Measurements from ENCODE around the gene NFYB. TPM values are rescaled to one million over a fixed set of nuclear protein-coding genes. Genes with fewer than 3 reads are reported as not detected.

The NFYB gene
- total RNA-seq, 1 experiment from 2014 or later: 36.9 TPM

DNA sequence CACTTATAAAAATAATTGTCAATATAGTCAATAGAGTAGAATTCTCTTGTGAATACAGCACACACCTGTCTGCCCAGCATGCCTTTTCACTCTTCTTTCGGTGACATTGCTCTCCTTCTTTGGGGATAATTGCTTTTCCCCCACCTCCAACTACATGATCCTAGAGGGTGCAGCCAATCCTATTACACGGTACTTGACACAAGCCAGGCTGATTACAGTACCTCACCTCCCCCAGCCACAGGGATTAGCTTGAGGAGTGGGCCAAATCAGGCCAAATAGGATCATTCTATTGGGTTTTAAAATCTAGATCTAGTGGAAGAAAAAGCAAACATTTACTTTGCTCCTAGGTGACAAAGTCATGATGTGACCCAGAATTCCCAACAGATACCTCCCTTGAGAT lies 16.8 kb upstream of the NFYB start:
- intact Hi-C loops (cut with micrococcal nuclease; ENCODE audit: unreplicated experiment): no loop called here
- H3K27me3 Mint-ChIP-seq (ENCODE audit: insufficient read depth, unreplicated experiment): no peaks in the 10 kb centered on the region
- no TSS peak for BruUV-seq (replicated peaks)
- no peak for TF ChIP-seq CTCF (IDR thresholded peaks at IDR 0.05; ENCODE audit: insufficient read depth in 1 of 2, low read depth in 1 of 2, low read length in 1 of 2, severe bottlenecking in 1 of 2, unreplicated experiment in 1 of 2)
- CTCF ChIA-PET: no interaction called here
- no peak overlapping the region for H3K27ac Mint-ChIP-seq (ENCODE audit: unreplicated experiment)
- no peak for DNase-seq
- Histone ChIP-seq H3K27me3 (replicated peaks; ENCODE audit: control insufficient read depth, insufficient read depth, low read length) (no peaks in the 10 kb centered on the region), H3K4me3 (ENCODE audit: low read depth, low read length) (no peak overlapping the region), H3K9me3 (no peaks in the 10 kb centered on the region), H3K4me1 (no peaks in the 10 kb centered on the region), H3K36me3 (ENCODE audit: control insufficient read depth, insufficient read depth, low read length) (no peaks in the 10 kb centered on the region)
- POLR2A ChIA-PET: no interaction called here
- H3K9me3 Mint-ChIP-seq (ENCODE audit: unreplicated experiment): no peaks in the 10 kb centered on the region
- H3K36me3 Mint-ChIP-seq (ENCODE audit: insufficient read depth, unreplicated experiment): no peaks in the 10 kb centered on the region
- H3K4me1 Mint-ChIP-seq (ENCODE audit: low read depth, unreplicated experiment): no peaks in the 10 kb centered on the region
- no peak overlapping the region for H3K4me3 Mint-ChIP-seq (ENCODE audit: unreplicated experiment)

- ChIA-PET POLR2A (no interaction called here), CTCF (no interaction called here)
- no peaks in the 10 kb centered on the region for H3K9me3 ChIP-seq
- Mint-ChIP-seq H3K4me3 (ENCODE audit: unreplicated experiment) (no peak overlapping the region), H3K27me3 (ENCODE audit: insufficient read depth, unreplicated experiment) (no peaks in the 10 kb centered on the region), H3K36me3 (ENCODE audit: insufficient read depth, unreplicated experiment) (no peaks in the 10 kb centered on the region), H3K27ac (ENCODE audit: unreplicated experiment) (no peak overlapping the region), H3K4me1 (ENCODE audit: low read depth, unreplicated experiment) (no peaks in the 10 kb centered on the region), H3K9me3 (ENCODE audit: unreplicated experiment) (no peaks in the 10 kb centered on the region)
- TF ChIP-seq CTCF (IDR thresholded peaks at IDR 0.05; ENCODE audit: insufficient read depth in 1 of 2, low read depth in 1 of 2, low read length in 1 of 2, severe bottlenecking in 1 of 2, unreplicated experiment in 1 of 2): no peak
- no peaks in the 10 kb centered on the region for H3K4me1 ChIP-seq
- no peaks in the 10 kb centered on the region for H3K27me3 ChIP-seq (replicated peaks; ENCODE audit: control insufficient read depth, insufficient read depth, low read length)
- H3K36me3 ChIP-seq (ENCODE audit: control insufficient read depth, insufficient read depth, low read length): no peaks in the 10 kb centered on the region
- intact Hi-C loops (cut with micrococcal nuclease; ENCODE audit: unreplicated experiment): no loop called here
- no TSS peak for BruUV-seq (replicated peaks)
- no peak for DNase-seq
- no peak overlapping the region for H3K4me3 ChIP-seq (ENCODE audit: low read depth, low read length)
These were observed 16.3 kb upstream of the NFYB start for GRCh38 chr12:104154286-104154685.

DNA sequence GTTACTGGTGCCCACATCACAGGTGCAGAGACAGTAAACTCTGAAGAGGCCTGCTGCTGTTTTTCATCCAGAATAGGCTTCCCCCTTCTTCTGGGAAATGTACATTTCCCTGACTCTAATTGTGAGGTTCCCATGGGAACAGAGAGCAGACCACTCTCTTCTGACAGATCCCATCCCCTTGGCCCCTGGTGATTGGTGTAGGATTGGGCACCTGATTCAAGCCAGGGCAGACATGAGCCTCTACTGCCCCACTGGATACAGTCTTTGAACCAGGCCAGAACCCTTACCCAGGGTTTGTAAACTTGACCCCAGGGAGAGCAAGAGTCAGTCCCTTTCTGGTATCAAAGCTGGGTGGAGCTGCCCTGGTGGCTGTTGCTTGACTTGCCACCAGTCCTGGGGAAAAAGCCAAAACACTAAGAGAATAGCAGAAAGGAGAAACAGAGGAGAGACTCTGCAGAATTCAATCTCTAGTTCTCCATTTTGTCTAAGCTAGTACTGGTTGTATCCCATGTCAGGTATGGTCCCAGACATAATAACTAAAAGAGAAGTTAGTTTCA lies 14.8 kb upstream of the NFYB start:
- no peaks in the 10 kb centered on the region for H3K27me3 Mint-ChIP-seq (ENCODE audit: insufficient read depth, unreplicated experiment)
- intact Hi-C loops (cut with micrococcal nuclease; ENCODE audit: unreplicated experiment): no loop called here
- no peak overlapping the region for H3K4me3 Mint-ChIP-seq (ENCODE audit: unreplicated experiment)
- H3K36me3 Mint-ChIP-seq (ENCODE audit: insufficient read depth, unreplicated experiment): no peaks in the 10 kb centered on the region
- no peak for TF ChIP-seq CTCF (IDR thresholded peaks at IDR 0.05; ENCODE audit: insufficient read depth in 1 of 2, low read depth in 1 of 2, low read length in 1 of 2, severe bottlenecking in 1 of 2, unreplicated experiment in 1 of 2)
- POLR2A ChIA-PET: no interaction called here
- no peak overlapping the region for H3K27ac Mint-ChIP-seq (ENCODE audit: unreplicated experiment)
- DNase-seq: no peak
- no peaks in the 10 kb centered on the region for H3K9me3 Mint-ChIP-seq (ENCODE audit: unreplicated experiment)
- no peaks in the 10 kb centered on the region for H3K9me3 ChIP-seq
- H3K4me3 ChIP-seq (ENCODE audit: low read depth, low read length): no peak overlapping the region
- H3K4me1 ChIP-seq: no peaks in the 10 kb centered on the region
- H3K4me1 Mint-ChIP-seq (ENCODE audit: low read depth, unreplicated experiment): no peaks in the 10 kb centered on the region
- H3K36me3 ChIP-seq (ENCODE audit: control insufficient read depth, insufficient read depth, low read length): no peaks in the 10 kb centered on the region
- BruUV-seq (replicated peaks): no TSS peak
- H3K27me3 ChIP-seq (replicated peaks; ENCODE audit: control insufficient read depth, insufficient read depth, low read length): no peaks in the 10 kb centered on the region
- CTCF ChIA-PET: no interaction called here
